Breast epithelium (tissue), 3 donors: Measurements from ENCODE around the gene CDK3.

Experiments used
- CTCF ChIP-seq, 3 donors: fragments of 450-650 bp; IDR thresholded peaks; one replicate each; pipeline ENCODE4 v1.5.1; 2016 to 2017; ENCODE audit warnings: antibody characterized with exemption in 3 of 3, mild to moderate bottlenecking in 3 of 3, moderate library complexity in 3 of 3
- POLR2A ChIP-seq: fragments of 450-650 bp; IDR thresholded peaks from one replicate; pipeline ENCODE4 v1.6.1; 2016; ENCODE audit warnings: antibody characterized with exemption, mild to moderate bottlenecking, moderate library complexity
- POLR2AphosphoS5 ChIP-seq, 3 donors: sonication (generic); formaldehyde crosslinking; IDR thresholded peaks; one replicate each; pipeline ENCODE4 v1.6.1; 2017; ENCODE audit warnings: antibody characterized with exemption in 3 of 3

DNA sequence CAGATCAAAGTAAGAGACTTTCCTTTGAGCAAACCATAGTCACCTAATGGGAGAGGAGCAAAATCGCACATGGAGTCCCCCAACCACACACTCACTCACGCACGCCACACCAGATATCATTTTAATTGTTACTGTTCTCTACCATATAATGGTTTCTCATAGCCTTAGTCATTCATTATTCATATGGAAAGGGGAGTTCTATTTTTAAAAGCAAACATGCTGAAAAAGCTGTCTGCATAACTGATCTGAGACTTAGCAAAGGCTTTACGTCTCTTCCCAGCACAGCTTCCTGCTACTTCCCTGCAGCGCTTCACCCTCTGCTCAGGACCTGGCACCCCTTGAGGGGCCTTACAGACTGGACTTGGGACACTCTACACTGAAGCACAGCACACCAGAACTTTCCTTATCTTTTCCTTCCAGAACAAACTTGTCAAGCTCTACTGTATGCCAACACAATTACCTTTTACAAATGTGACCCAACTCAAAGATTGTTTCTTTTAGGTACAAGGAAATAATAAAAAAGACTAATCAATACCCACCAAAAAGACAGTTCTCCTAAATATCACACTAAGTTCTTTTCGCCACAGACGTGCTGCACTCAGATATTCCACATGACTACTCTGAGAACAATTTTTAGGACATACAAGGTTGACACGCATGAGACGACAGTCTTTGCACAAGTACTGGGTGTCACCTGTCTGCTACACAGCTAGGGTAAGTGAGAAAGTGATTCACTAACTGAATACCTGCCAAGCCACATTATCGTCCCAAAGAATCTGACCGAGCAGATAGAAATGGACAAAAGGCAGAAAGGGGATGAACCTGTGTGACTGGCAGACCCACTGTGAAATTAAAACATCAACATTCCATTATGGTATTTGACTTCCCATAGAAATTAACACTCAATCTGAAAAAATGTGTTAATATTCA, 50.1 kb downstream of the CDK3 start:
- TF ChIP-seq CTCF (IDR thresholded peaks at IDR 0.05) (no peak), POLR2AphosphoS5 (IDR thresholded peaks at IDR 0.05) (no peak), POLR2A (no peak)
